Dedifferentiated amniotic fluid mesenchymal stem cell (primary cell): ENCODE measurements around the gene SLC8A3.

Experiments
- DNase-seq: peaks from one replicate; pipeline ENCODE4 v3.0.0-alpha.2; 2016; ENCODE audit errors: extremely low spot score

SLC8A3 gene

GRCh38 chr14:70118064-70118463, 70.7 kb downstream of the SLC8A3 start:
- DNase-seq = no peak

GRCh38 chr14:70116278-70116677, 72.5 kb downstream of the SLC8A3 start:
- no peak for DNase-seq

GRCh38 chr14:70114621-70115156, 74.1 kb downstream of the SLC8A3 start:
- DNase-seq = no peak

GRCh38 chr14:70113211-70113610, 75.5 kb downstream of the SLC8A3 start:
- DNase-seq = no peak

- DNase-seq = no peak
These were observed 80.3 kb downstream of the SLC8A3 start for GRCh38 chr14:70108419-70108818.

- DNase-seq = no peak
These were observed 81.4 kb downstream of the SLC8A3 start for GRCh38 chr14:70107309-70107708.

GRCh38 chr14:70100071-70100470, 88.7 kb downstream of the SLC8A3 start:
- DNase-seq = no peak

- DNase-seq = no peak
These were observed 90.4 kb downstream of the SLC8A3 start for GRCh38 chr14:70098250-70098809.

GRCh38 chr14:70097576-70098249, 91.0 kb downstream of the SLC8A3 start:
- DNase-seq = no peak

GRCh38 chr14:70096866-70097265, 91.9 kb downstream of the SLC8A3 start:
- DNase-seq = no peak

GRCh38 chr14:70094631-70095030, 94.1 kb downstream of the SLC8A3 start:
- DNase-seq = no peak

GRCh38 chr14:70094106-70094505, 94.6 kb downstream of the SLC8A3 start:
- no peak for DNase-seq

- DNase-seq = no peak
These were observed 95.6 kb downstream of the SLC8A3 start for GRCh38 chr14:70093156-70093555.

GRCh38 chr14:70087380-70087697, 101.4 kb downstream of the SLC8A3 start:
- no peak for DNase-seq

- no peak for DNase-seq
These were observed 101.9 kb downstream of the SLC8A3 start for GRCh38 chr14:70086685-70087379.

GRCh38 chr14:70084226-70084625, 104.5 kb downstream of the SLC8A3 start:
- DNase-seq = no peak

- no peak for DNase-seq
These were observed 106.4 kb downstream of the SLC8A3 start for GRCh38 chr14:70082394-70082793.

- no peak for DNase-seq
These were observed 108.7 kb downstream of the SLC8A3 start for GRCh38 chr14:70080076-70080475.

- no peak for DNase-seq
These were observed 110.4 kb downstream of the SLC8A3 start for GRCh38 chr14:70078329-70078728.

GRCh38 chr14:70077720-70078119, 111.0 kb downstream of the SLC8A3 start:
- DNase-seq = no peak

GRCh38 chr14:70077005-70077404, 111.7 kb downstream of the SLC8A3 start:
- no peak for DNase-seq

GRCh38 chr14:70073924-70074566, 114.7 kb downstream of the SLC8A3 start:
- no peak for DNase-seq

GRCh38 chr14:70069186-70069585, 119.6 kb downstream of the SLC8A3 start:
- DNase-seq = no peak
